HG03378 (cell line): ENCODE results near the gene PTGER4.
"Not testable (repeated sequence)": the region's sequence is repeated elsewhere in the genome, so short reads cannot be mapped to it uniquely, and the experiment has no call there.

Experiments
- ATAC-seq: cut with Tn5 transposase; IDR thresholded peaks from one replicate; pipeline ENCODE4 v1.9.1; 2021; ENCODE audit warnings: mild to moderate bottlenecking, moderate library complexity; ENCODE audit not compliant: unreplicated experiment

Gene PTGER4

GRCh38 chr5:40688996-40689395 lies 9.3 kb downstream of the PTGER4 start:
- ATAC-seq: no peak

DNA sequence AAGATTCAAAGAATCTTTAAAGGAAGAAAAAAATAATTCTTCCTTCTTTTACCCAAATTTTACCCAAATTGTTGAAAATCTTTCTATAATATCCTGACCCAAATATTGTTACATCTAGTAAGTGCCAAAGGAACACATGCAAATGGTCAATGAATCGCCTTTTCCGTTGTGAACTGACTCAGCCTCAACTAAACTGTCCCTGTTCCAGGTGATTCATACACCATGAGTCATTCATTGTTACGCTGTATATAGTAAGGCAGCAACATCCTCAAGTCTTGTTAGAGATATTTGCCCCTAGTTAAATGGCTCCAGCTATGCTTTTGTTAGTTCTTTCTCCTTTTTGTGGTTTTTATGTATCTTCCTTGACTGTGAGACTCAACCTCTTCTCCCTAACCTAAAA lies 9.7 kb downstream of the PTGER4 start:
- ATAC-seq: peak; percentile 72

- no peak for ATAC-seq
Observed at GRCh38 chr5:40690267-40690666, 10.6 kb downstream of the PTGER4 start.

DNA sequence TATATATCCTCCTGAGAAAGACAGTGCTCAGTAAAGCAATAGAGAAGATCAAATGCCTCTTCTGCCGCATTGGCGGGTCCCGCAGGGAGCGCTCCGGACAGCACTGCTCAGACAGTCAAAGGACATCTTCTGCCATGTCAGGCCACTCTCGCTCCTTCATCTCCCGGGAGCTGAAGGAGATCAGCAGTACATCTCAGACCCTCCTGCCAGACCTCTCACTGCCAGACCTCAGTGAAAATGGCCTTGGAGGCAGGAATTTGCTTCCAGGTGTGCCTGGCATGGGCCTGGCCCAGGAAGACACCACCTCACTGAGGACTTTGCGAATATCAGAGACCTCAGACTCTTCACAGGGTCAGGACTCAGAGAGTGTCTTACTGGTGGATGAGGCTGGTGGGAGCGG lies 12.2 kb downstream of the PTGER4 start:
- ATAC-seq: no peak

GRCh38 chr5:40694433-40694832 lies 14.7 kb downstream of the PTGER4 start:
- ATAC-seq: no peak

GRCh38 chr5:40700116-40700782 lies 20.5 kb downstream of the PTGER4 start:
- ATAC-seq: no peak

GRCh38 chr5:40702027-40702426 lies 22.3 kb downstream of the PTGER4 start:
- not testable (repeated sequence) for ATAC-seq

DNA sequence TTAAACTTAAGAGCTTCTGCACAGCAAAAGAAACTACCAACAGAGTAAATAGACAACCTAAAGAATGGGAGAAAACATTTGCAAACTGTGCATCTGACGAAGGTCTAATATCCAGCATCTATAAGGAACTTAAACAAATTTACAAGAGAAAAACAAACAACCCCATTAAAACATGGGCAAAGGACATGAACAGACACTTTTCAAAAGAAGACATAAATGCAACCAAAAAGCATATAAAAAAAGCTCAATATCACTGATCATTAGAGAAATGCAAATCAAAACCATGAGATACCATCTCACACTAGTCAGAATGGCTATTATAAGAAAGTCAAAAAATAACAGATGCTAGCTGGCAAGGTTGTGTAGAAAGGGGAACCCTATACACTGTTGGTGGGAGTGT lies 25.8 kb downstream of the PTGER4 start:
- ATAC-seq: not testable (repeated sequence)

DNA sequence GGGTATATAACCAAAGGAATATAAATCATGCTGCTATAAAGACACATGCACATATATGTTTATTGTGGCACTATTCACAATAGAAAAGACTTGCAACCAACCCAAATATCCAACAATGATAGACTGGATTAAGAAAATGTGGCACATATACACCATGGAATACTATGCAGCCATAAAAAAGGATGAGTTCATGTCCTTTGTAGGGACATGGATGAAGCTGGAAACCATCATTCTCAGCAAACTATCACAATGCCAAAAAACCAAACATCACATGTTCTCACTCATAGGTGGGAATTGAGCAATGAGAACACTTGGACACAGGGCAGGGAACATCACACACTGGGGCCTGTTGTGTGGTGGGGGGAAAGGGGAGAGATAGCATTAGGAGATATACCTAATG lies 30.9 kb downstream of the PTGER4 start:
- ATAC-seq: not testable (repeated sequence)

- no peak for ATAC-seq
Observed at GRCh38 chr5:40714001-40714400, 34.3 kb downstream of the PTGER4 start.

DNA sequence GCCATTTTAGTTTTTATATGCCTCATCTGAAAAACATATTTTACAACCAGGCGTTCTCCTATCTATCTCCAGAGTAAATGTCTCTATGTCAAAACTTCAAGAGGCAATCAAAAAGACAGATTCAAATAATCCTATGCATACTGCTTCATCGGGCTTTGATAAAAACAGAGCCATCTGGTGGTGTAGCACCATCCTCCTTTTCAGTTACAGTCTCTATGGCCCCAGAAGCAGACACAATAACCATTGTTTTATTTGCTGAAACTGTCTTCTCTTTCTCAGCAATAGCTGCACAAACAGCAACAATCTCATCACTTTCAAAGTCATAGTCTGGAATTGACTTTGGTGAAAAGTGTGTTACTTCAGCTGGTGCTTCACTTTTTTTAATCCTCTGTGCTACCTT lies 36.3 kb downstream of the PTGER4 start:
- no peak for ATAC-seq

DNA sequence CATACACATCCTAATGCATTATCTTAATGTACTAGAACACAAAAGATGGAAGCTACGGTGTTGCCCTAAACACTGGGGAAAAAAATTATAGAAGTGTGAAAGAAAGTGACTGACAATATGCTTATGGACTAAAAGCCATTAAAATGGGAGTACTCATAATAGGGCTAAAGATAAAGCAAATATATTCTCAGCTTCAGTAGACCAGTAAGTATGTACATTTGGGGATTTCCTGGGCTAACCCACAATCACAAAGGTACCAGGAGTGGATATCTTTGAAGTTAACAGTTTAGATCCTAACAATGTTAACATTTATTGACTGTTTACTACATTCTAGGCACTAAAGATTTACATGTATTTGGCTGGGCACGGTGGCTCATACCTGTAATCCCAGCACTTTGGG lies 36.9 kb downstream of the PTGER4 start:
- ATAC-seq: no peak

DNA sequence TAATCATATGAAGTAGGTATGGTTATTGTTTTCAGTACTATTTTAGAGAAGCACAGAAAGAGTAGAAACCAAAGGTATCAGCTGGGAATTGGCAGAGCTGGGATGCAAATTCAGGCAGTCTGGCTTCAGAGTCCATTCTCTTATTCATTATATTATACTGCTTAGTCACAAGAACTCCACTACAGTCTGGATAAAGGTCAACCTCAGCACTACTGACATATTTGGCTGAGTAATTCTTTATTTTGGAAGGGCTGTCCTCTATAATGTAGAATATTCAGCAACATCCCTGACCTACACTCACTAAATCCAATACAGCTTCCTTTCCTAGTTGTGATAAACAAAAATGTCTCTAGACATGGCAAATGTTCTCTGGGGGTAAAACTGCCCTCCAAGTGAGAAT lies 37.6 kb downstream of the PTGER4 start:
- ATAC-seq: no peak

- ATAC-seq: no peak
Observed at GRCh38 chr5:40720069-40720468, 40.4 kb downstream of the PTGER4 start.

DNA sequence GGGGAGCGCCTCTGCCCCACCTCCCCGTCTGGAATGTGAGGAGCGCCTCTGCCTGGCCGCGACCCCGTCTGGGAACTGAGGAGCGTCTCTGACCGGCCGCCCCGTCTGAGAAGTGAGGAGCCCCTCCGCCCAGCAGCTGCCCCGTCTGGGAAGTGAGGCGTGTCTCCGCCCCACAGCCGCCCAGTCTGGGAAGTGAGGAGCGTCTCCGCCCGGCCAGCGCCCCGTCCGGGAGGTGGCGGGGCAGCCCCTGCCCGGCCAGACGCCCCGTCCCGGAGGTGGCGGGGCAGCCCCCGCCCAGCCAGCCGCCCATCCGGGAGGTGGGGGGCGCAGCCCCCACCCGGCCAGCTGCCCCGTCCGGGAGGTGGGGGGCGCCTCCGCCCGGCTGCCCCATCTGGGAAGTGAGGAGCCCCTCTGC lies 42.8 kb downstream of the PTGER4 start:
- ATAC-seq: not testable (repeated sequence)

DNA sequence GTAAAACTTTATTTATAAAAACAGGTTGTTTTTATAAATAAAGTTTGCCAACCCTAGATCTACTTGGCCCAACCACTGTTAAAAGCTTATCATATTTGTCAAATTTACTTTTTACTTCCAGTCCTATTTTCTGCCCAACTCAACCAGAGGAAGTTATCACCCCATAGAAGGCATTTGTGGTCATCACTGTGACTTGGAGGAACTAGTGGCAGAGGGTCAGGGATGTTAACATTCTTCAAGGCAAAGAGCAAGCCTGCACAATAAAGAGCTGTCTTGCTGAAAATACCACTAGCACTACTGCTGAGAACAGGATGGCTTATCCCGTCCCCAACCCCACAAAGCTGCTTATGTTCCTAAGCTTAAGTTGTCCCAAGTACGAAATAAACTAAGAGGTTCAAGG lies 53.7 kb downstream of the PTGER4 start:
- ATAC-seq: no peak

- no peak for ATAC-seq
Observed at GRCh38 chr5:40733879-40734563, 54.3 kb downstream of the PTGER4 start.

- no peak for ATAC-seq
Observed at GRCh38 chr5:40734986-40735385, 55.3 kb downstream of the PTGER4 start.

DNA sequence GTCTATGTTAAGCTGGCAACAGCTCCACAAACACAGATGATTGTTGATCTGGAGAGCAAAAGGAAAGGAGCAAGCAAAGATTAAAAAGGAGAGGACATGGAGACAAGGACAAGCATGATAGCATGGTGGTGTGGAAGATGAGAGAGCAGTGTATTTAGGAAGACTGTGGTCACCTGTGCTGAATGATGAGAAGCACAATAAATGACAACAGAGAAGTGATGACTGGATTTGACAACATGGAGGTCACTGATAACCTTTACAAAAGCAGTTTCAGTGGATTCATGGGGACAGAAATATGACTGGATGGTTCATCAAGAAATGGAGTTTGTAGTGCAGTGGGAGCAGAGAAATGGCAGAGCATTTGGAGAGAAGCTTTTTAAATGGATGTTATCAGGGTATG lies 55.9 kb downstream of the PTGER4 start:
- no peak for ATAC-seq

DNA sequence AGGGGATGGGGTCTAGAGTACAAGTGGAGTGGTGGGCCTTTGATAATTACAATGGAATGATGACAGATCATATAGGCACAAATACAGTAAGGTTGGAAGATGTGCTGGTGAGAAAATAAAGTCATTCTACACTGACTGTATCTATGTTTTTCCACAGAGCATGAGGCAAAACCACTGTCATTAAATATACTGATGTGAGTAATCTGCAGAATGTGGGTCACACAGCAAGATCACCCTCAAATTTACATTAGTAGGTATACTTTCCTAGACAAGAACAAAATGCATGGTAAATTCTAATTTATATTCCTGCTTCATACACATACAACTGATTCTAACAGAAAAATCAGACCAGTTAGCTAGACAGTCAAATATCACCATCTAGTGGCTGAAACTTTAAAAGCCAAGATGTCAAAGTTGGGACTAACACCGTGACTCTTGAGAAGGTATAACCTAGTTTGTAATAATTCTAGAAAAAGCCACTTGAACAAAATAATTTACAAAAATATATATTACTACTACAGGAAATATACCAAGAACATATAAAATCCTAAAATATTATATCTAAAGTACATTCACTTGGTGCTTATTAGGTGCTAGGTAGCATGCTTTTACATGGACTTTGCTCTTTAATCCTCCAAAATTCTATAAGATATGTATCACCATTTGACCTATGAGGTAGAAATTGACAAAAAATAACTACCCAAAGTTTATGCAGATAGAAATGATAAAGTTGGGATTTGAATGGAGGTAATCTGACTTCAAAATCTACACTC lies 56.6 kb downstream of the PTGER4 start:
- ATAC-seq: peak; percentile 74

- no peak for ATAC-seq
Observed at GRCh38 chr5:40738502-40738901, 58.8 kb downstream of the PTGER4 start.
